Activated CD4-positive, alpha-beta T cell treated with anti-CD3 and anti-CD28 coated beads for 4 hours (primary cell): Measurements from ENCODE around the gene SMAP2.

Experiments used
- DNase-seq, 2 donors: peaks; one replicate each; pipeline ENCODE4 v3.0.0-alpha.2; 2020

SMAP2 gene

DNA sequence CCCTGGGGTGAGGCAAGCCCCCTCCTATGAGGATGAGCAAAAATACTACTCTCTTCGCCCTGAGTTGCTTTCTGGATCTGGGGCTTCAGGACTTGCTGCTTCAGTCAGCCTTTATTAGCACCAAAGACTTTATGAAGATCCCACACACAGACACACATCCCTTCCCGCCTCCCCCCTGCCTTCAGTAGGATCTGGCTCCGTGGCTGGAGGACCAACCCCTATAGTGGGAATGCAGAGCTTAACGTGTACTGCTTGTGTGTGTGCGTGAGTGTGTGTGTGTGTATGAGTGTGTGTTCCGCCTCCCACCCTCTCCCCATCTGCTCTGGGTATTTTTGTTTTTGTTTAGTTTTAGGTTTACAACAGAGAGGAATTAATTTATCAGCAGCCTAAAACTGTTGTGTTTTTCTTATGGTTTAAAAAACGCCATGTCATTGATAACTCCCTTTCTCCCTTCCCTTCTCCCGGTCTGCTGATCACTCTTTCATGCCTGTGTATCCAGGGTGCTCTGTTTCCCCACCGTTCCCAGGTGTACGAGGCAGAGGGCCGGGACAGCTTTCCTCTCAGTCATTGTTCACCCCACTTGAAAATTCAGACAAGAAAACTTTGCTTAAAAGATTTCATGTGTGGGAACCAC lies 49.2 kb downstream of the SMAP2 start:
- DNase-seq: no peak

DNA sequence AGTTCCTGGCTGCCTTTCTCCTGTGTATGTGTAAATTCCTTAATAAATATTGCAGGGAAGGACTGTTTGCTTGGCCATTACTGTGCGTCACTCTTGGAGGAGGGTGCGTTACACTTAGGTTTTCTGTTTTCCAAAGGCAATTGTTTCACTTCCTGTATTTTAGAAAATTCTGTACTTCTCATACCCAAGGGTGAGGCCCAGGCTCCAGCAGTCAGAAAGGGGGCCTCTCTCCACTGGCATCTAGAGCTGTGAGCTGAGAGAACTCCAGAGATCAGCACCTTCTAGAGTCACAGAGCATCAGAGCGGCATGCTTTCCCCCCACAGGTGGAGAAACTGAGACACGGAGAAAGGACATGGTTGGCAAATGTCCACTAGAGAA lies 49.7 kb downstream of the SMAP2 start:
- no peak for DNase-seq

- DNase-seq: no peak
Measured at GRCh38 chr1:40423951-40424618, 50.6 kb downstream of the SMAP2 start.

DNA sequence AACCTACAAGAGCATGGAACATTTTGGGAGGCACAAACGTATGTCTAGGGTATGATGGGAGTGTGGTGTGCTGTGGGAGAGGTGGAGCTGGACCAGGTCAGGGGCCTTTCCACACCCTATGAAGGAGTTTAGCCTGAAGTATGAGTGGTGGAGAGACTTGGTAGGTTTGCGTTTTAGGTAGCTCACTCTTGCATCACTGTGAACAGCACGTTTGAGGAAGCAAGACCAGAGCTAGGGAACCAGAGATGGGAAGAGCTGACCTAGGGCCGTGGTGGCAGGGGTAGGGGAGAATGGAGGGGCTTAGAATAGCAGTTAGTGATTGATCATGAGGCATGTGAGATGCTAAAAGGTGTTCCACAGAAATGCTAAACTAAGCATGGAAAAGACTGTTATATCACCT lies 51.7 kb downstream of the SMAP2 start:
- DNase-seq: no peak

- DNase-seq: no peak
Measured at GRCh38 chr1:40431385-40431784, 57.9 kb downstream of the SMAP2 start.

- DNase-seq: no peak
Measured at GRCh38 chr1:40432644-40433390, 59.3 kb downstream of the SMAP2 start.

GRCh38 chr1:40435471-40435870 lies 61.9 kb downstream of the SMAP2 start:
- DNase-seq: no peak

DNA sequence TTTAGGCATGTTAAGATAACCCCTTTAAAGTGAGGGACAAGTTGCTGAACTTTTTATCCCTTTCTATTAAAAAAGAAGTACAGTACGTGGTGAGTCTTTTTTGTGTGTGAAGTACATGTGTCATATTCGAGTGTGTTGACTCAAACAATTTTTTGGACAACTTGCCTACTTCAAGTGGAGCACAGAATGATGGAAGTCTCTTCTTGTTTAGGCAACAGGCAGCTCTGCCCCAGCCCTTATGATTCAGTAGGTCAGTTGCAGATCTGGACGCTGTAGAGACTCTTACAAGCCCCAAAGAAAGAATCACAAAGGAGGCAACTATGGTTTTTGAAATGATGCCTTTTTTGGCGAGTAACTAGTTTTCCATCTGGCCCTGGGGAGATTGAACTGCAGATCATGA lies 62.3 kb downstream of the SMAP2 start:
- DNase-seq: no peak

- DNase-seq: peak; percentile 13 to 36
Measured at GRCh38 chr1:40438391-40439015, 65.0 kb downstream of the SMAP2 start.

DNA sequence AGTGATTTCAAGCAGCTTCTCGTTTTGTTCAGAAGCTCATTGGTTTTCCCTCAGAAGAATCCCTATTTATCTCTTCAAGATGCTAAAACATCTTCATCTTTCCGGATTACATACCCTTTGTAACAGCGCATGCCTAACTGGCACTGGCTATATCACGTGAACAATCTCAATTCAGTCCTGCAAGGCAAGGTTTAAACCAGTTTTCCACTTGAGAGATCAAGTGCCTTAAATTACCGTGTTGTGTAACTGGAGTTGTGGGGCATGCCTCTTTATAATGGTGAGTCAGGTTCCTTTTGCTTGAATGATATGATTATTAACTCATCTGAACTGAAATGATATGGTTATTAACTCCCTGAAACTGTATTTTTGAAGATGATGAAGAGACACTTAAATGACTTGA lies 65.7 kb downstream of the SMAP2 start:
- no peak for DNase-seq

DNA sequence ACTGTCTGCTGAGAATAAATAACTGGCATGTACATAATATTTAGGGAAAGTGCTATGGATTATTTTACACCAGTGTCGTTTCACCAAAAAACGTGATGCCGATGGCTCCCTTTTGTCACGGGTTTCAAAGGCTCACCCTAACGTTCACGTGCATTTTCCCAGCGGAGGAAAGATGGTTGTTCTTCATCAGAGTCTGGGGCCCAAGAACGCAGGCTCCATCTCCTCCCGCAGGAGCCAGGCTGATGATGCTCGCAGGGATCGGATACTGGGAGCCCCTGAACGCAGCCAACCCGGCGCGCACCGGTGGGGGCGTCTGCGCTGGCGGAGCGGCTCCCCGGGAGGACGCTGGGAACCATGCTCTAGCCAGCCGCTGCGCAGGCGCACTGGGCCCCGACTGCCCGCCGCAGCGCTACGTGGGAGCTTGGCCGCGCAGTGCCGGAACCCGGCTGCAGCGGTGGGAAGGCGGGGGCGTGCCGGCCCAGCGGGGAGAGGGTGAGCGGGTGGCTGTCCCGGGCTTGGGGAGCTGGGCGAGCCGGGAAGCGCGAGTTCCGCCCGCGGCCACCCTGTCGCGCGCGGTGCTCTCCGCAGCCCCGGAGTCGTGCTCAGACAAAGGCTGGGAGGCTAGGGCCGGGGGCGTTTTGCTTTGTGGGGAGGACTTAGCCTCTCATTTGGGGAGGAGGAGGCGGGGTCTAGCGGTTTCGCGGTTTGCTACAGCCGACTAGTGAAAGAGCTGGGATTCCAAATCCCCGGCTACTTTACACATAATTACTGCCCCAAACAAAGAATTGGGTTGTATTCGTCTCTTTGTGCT lies 76.4 kb downstream of the SMAP2 start, which contains the start of gene ZFP69B:
TSS of gene ZFP69B (plus strand) at position 793 of the 811 bp plus-strand sequence. CDS start 486 bp downstream, outside the sequence.
- DNase-seq: peak; percentile 85 to 91

DNA sequence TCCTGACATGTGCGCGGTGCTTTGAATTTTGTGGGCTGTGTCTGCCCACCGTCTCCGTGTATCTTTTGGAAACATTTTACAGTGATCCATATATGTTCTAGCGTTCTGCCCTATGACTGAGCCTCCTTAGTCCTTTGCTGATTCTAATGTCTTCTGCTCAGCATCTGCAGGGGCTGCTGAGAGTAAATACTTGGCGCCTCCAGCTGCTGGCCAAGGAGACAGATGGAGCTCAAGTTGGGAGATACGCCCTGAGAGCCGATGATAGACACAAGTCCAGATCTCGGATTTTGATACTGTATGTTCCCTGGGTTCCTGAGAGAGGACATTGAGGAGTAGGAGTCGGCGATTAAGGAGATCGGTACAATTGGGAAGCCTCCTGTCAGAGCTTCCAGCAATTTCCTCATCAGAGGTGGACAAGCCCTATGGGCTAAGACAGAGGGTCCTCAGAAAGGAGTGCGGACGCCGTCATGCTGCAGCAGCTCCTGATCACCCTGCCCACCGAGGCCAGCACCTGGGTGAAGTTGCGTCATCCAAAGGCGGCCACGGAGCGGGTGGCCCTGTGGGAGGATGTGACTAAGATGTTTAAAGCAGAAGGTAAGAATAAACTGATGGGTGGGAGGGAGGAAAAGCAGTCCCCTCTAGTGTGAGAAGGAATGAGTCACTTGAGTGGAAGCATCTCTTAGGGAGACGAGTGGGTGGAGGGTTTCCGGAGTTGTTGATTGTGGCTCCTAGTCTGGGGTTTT lies 77.1 kb downstream of the SMAP2 start:
- DNase-seq: peak; percentile 88

- no peak for DNase-seq
Measured at GRCh38 chr1:40451238-40451585, 77.7 kb downstream of the SMAP2 start.

- DNase-seq: no peak
Measured at GRCh38 chr1:40454873-40455272, 81.3 kb downstream of the SMAP2 start.

DNA sequence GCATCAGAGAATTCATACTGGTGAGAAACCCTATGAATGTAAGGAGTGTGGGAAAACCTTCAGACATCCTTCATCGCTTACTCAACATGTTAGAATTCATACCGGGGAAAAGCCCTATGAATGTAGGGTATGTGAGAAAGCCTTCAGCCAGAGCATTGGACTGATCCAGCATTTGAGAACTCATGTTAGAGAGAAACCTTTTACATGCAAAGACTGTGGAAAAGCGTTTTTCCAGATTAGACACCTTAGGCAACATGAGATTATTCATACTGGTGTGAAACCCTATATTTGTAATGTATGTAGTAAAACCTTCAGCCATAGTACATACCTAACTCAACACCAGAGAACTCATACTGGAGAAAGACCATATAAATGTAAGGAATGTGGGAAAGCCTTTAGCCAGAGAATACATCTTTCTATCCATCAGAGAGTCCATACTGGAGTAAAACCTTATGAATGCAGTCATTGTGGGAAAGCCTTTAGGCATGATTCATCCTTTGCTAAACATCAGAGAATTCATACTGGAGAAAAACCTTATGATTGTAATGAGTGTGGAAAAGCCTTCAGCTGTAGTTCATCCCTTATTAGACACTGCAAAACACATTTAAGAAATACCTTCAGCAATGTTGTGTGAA lies 89.5 kb downstream of the SMAP2 start:
- no peak for DNase-seq

DNA sequence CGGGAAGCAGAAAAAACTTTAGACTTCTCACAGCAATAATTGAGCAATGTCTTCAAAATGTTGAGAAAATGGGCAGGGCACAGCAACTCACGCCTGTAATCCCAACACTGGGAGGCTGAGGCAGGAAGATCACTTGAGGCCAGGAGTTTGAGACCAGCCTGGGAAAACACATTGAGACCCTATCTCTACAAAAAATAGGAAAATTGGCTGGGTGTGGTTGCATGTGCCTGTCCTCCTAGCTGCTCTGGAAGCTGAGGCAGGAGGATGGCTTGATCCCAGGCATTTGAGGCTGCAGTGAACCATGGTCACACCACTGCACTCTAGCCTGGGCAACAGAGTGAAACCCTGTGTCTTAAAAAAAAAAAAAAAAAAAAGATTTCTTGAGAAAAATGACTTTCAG lies 95.8 kb downstream of the SMAP2 start:
- DNase-seq: no peak
